CD1c-positive myeloid dendritic cell (primary cell): ENCODE results near the gene ARMC8.

Source experiments
- DNase-seq: peaks from one replicate; pipeline ENCODE4 v3.0.0-alpha.2; 2016; ENCODE audit errors: extremely low spot score

ARMC8 gene

GRCh38 chr3:138199851-138200250 is 12.8 kb downstream of the ARMC8 start:
- DNase-seq = no peak

GRCh38 chr3:138200424-138200823 is 13.3 kb downstream of the ARMC8 start:
- DNase-seq = no peak

- DNase-seq = no peak
Observed at GRCh38 chr3:138202945-138203701, 16.0 kb downstream of the ARMC8 start.

GRCh38 chr3:138203938-138204337 is 16.8 kb downstream of the ARMC8 start:
- DNase-seq = no peak

- no peak for DNase-seq
Observed at GRCh38 chr3:138205527-138205926, 18.4 kb downstream of the ARMC8 start.

GRCh38 chr3:138206196-138206595 is 19.1 kb downstream of the ARMC8 start:
- no peak for DNase-seq

GRCh38 chr3:138210528-138210927 is 23.4 kb downstream of the ARMC8 start:
- no peak for DNase-seq

- DNase-seq = peak; percentile 33
Observed at GRCh38 chr3:138213398-138214085, 26.4 kb downstream of the ARMC8 start.

GRCh38 chr3:138219255-138219654 is 32.2 kb downstream of the ARMC8 start:
- peak; percentile 45 for DNase-seq

- no peak for DNase-seq
Observed at GRCh38 chr3:138220242-138220641, 33.1 kb downstream of the ARMC8 start.

- no peak for DNase-seq
Observed at GRCh38 chr3:138220788-138221187, 33.7 kb downstream of the ARMC8 start.

- peak; percentile 72 for DNase-seq
Observed at GRCh38 chr3:138222131-138222941, 35.2 kb downstream of the ARMC8 start.

- no peak for DNase-seq
Observed at GRCh38 chr3:138222942-138223287, 35.8 kb downstream of the ARMC8 start.

- no peak for DNase-seq
Observed at GRCh38 chr3:138227650-138228049, 40.5 kb downstream of the ARMC8 start.

- no peak for DNase-seq
Observed at GRCh38 chr3:138230525-138230924, 43.4 kb downstream of the ARMC8 start.

GRCh38 chr3:138232705-138233364 is 45.7 kb downstream of the ARMC8 start:
- DNase-seq = no peak

GRCh38 chr3:138234401-138235179 is 47.5 kb downstream of the ARMC8 start:
- no peak for DNase-seq

GRCh38 chr3:138238711-138239110 is 51.6 kb downstream of the ARMC8 start:
- no peak for DNase-seq

GRCh38 chr3:138241061-138241460 is 54.0 kb downstream of the ARMC8 start:
- DNase-seq = no peak

GRCh38 chr3:138241676-138242075 is 54.6 kb downstream of the ARMC8 start:
- DNase-seq = no peak

- no peak for DNase-seq
Observed at GRCh38 chr3:138242466-138242865, 55.4 kb downstream of the ARMC8 start.
